Small intestine (tissue), 7 donors: ENCODE measurements around the gene VASH1. TPM values are rescaled to one million over a fixed set of nuclear protein-coding genes. Genes with fewer than 3 reads are reported as not detected.

Experiments used
- DNase-seq, 2 donors: peaks; one replicate each; pipeline versions ENCODE4 v3.0.0 to v3.0.0-alpha.2; 2013
- FAIRE-seq: peaks from 2 replicates; lab custom pipeline; 2012; peaks lifted over from hg19 to GRCh38; lab: Jason Lieb, UNC
- H3K27ac ChIP-seq, 3 donors: one replicate each; pipeline ENCODE4 v1.5.1; 2013; ENCODE audit warnings: low read length in 2 of 3, mild to moderate bottlenecking in 2 of 3, control low read depth in 1 of 3, inconsistent platforms in 1 of 3, low read depth in 1 of 3, moderate library complexity in 1 of 3
- H3K27me3 ChIP-seq, 3 donors: one replicate each; pipeline ENCODE4 v1.6.1; 2013; ENCODE audit warnings: low read length in 3 of 3, inconsistent platforms in 1 of 3; ENCODE audit not compliant: control insufficient read depth in 3 of 3, insufficient read depth in 3 of 3
- H3K36me3 ChIP-seq, 3 donors: one replicate each; pipeline ENCODE4 v1.6.1; 2013; ENCODE audit warnings: low read length in 3 of 3, inconsistent platforms in 1 of 3, low read depth in 1 of 3, mild to moderate bottlenecking in 1 of 3, moderate library complexity in 1 of 3; ENCODE audit not compliant: control insufficient read depth in 3 of 3, insufficient read depth in 2 of 3
- H3K4me1 ChIP-seq, 3 donors: one replicate each; pipeline ENCODE4 v1.6.1; 2013; ENCODE audit warnings: low read length in 2 of 3, inconsistent platforms in 1 of 3, low read depth in 1 of 3, mild to moderate bottlenecking in 1 of 3, moderate library complexity in 1 of 3; ENCODE audit not compliant: control insufficient read depth in 3 of 3, insufficient read depth in 2 of 3
- H3K4me3 ChIP-seq, 3 donors: one replicate each; pipeline ENCODE4 v1.5.1; 2013; ENCODE audit warnings: low read length in 3 of 3, control low read depth in 1 of 3, inconsistent platforms in 1 of 3, low read depth in 1 of 3, mild to moderate bottlenecking in 1 of 3, moderate library complexity in 1 of 3
- H3K9me3 ChIP-seq, 2 donors: one replicate each; pipeline ENCODE4 v1.6.1; 2013; ENCODE audit warnings: low read depth in 1 of 2, low read length in 1 of 2; ENCODE audit not compliant: control insufficient read depth in 2 of 2, insufficient read depth in 1 of 2
- WGBS, 3 donors: extraction: QIAGEN DNeasy Blood & Tissue Kit; methylation state at CpG; one replicate each; pipeline ENCODE4 v1.1.7; 2013; 5-methylcytosine and 5-hydroxymethylcytosine counted together
- polyA plus RNA-seq, 4 donors: library from polyadenylated mRNA; stranded (reverse) in 3 of 4; unstranded in 1 of 4; fragments of 200-250 nt in 3 of 4; fragments of 120-200 nt in 1 of 4; gene quantifications; one replicate each; pipeline versions ENCODE4 v1.2.1 to v1.2.3, GENCODE V29; 2013
- donor health status: healthy with polysubstance abuse.
- donor health status: control.
- donor health status: control.
- donor health status: Bipolar disorder and iron deficiency.
- donor health status: healthy.

VASH1 gene
- polyA plus RNA-seq, 4 donors = 1.3 to 10.8 (median 5.3) TPM

DNA sequence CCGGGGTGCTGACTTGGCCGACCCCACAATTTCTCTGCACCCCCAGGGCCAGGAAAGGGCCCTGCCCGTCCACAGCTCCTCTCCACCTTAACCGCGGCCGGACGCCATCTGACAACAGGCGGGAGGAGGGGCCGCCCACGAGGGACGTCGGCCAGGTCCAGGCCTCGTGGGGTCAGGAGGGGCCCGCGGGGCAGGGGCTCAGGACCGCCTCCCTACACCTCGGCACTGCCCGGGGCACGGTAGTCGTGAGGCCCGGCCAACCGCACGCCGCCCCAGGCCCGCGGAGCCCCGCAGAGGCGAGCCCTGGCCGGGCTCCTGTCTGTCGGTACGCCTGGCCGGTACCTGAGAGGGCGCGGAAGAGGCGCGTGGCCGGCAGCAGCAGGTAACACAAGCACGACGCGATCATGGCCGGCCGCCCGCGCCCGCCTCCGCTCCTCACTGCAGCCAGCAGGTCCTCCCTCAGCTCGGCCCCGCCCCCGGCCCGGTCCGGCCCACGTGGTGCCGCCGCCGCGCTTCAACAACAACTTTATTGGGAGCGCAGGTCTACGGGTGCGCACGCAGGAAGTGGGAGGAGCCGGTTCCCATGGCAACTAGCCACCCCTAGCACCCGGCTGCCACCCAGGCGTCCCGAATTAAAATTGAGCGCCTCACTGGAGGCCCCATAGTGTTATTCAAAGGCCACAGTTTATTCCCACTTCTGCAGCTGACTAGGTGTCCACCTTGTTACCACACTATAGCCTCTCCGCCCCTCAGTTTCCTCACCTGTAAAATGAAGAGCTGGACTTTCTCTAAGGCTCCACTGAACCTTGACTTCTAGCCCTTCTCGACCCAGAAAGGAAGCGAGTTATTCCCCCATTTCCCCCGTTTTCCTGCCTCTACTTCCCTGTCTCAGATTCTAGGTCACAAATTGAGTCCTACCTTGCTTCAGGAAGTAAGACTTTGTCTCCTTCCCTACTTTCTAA lies 51.4 kb downstream of the VASH1 start, which contains the start of gene ANGEL1:
TSS of gene ANGEL1 (minus strand) at position 461 of the 962 bp plus-strand sequence. CDS start at position 406, 55 bp downstream.
- H3K36me3 ChIP-seq = peaks cover 0 to 10% (median 5%) of the 10 kb centered on the region in 3 donors
- H3K9me3 ChIP-seq = no peaks in the 10 kb centered on the region
- H3K4me3 ChIP-seq = peak within 1 kb of the TSS; percentile 78 to 85 (median 81)
- H3K4me1 ChIP-seq = peaks cover 0 to 4% (median 0%) of the 10 kb centered on the region in 3 donors
- peak within 1 kb of the TSS; percentile 66 to 84 (median 70) for H3K27ac ChIP-seq
- no peaks in the 10 kb centered on the region for H3K27me3 ChIP-seq
- peak; percentile 94 to 97 for DNase-seq
- no peak for FAIRE-seq
- 3 to 4% (median 3%) methylated on average over 48 to 69 of the region's 69 CpGs for WGBS, 3 donors

DNA sequence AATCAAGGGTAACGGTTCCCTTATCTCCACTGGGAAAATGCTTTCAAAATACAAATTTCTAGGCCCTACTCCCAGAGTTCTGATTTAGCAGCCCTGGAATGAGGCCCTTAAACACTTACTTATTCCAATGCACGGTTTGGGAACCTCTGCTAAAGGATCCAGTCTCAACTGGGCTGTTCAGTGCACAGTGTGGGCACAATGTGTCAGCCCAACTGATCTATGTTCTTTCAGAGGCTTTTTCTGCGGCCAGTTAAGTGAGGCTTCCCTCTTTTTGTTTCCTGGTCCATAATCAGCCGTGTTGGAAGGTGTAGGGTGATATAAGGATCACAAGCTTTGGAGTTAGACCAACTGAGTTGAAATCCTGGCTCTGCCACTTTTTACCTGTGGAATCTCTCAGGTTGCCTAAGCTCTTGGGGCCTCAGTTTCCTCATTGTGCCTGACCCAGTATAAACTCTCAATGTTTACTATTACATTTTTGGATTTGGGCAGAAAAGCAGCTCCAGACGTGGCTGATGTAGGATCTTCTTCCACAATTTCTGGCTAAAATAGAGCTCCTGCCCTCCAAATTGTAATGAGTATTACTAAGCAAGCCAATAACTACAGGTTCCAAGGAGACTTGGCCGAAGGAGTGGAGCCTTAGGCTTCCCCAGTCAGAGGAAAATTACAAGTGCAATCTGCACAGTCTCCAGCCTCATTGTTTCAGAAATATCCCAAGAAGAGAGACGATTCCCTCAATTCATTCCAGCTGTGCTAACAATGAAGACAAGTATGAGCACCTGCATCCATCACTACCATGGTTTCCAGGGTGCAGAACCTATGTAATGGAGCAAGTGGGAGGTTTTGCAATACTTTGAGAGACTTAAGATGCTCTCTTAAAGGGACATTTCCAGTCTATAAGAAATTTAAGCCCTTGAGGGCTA lies 53.7 kb downstream of the VASH1 start:
- Histone ChIP-seq H3K4me3 (no peak overlapping the region), H3K27ac (no peak overlapping the region), H3K9me3 (no peaks in the 10 kb centered on the region), H3K27me3 (no peaks in the 10 kb centered on the region), H3K4me1 (peaks cover 0 to 4% (median 0%) of the 10 kb centered on the region in 3 donors), H3K36me3 (no peaks in the 10 kb centered on the region)
- FAIRE-seq (no peak), DNase-seq (no peak)
- 65 to 70% (median 65%) methylated on average over 7 of the region's 7 CpGs for WGBS, 3 donors

DNA sequence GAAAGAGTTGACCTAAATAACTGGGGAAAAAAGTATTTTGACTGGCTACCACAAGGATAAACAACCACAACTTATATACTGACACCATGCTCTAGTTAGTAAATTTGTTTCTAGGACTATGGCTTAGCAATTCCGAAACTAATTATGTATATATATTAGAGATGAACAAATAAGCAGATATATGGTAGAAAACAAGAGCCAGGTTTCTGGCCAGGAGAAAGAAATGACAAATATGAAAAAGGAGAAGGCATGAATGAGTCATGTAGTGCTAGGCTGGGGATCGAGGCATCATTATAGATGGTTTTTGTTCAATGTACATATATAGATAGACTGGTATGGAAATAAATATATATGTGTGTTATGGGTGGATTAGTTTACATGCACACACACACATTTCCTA lies 59.4 kb downstream of the VASH1 start:
- H3K4me3 ChIP-seq = no peak overlapping the region
- WGBS, 3 donors = 71 to 80% (median 73%) methylated on average over 2 of the region's 2 CpGs
- H3K27me3 ChIP-seq = no peaks in the 10 kb centered on the region
- no peaks in the 10 kb centered on the region for H3K36me3 ChIP-seq
- H3K4me1 ChIP-seq = no peaks in the 10 kb centered on the region
- DNase-seq (no peak), FAIRE-seq (no peak)
- H3K9me3 ChIP-seq = no peaks in the 10 kb centered on the region
- no peak overlapping the region for H3K27ac ChIP-seq

DNA sequence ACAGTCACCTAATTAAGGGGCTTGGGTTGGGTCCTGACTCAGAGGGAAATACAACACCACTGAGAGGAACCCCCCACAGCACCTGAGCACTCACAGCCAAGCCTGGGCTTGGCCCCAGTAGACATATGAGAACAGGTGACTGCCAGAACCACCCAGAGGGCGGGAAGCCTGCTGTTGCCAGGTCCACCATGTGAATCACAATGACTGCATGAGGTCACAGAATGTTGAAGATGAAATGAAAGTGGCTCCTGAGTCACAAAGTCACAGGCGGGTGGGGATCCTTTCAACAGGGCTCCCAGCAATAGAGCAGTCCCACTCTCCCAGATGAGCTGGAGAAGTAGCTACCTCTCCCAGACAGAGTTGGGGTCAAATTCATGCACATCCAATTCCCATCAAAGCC lies 64.9 kb downstream of the VASH1 start, which contains the start of gene LRRC74A:
TSS of gene LRRC74A (plus strand) at position 287 of the 400 bp plus-strand sequence. CDS start 290 bp downstream, outside the sequence.
- FAIRE-seq (no peak), DNase-seq (no peak)
- peaks cover 0 to 4% of the 10 kb centered on the region in 2 donors for H3K9me3 ChIP-seq
- WGBS, 3 donors = 81 to 95% (median 88%) methylated on average over 2 of the region's 2 CpGs
- no peaks in the 10 kb centered on the region for H3K4me1 ChIP-seq
- no peak within 1 kb of the TSS for H3K4me3 ChIP-seq
- H3K36me3 ChIP-seq = no peaks in the 10 kb centered on the region
- no peak within 1 kb of the TSS for H3K27ac ChIP-seq
- peaks cover 0 to 3% (median 0%) of the 10 kb centered on the region in 3 donors for H3K27me3 ChIP-seq

DNA sequence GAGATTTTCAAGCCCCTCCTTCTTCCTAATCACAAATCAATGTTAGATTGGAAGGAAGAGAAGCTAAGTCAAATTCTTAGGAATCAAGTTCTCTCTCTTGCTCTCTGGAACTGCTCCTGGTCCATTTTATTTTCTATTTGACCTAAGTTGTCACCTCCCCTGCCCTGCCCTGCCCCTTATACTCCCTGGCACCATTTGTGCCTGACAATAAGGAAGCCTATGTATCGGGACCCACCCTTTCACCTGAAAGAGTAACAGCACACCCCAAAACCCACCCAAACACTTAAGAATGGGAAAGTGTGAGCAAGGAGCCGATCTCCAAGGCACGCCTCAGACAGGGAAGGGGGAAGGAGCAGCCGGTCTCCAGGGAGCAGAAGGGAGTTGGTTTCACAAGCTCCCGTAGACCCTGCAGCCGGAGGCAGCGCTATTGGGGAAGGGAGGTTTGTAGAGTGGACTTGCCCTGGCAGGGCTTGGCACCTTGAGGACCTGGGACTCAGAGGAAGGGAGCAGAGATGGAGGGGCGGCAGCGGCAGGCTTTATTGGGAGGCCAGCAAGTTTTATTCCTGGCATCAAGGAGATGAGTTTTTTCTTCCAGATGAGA lies 66.5 kb downstream of the VASH1 start:
- FAIRE-seq (no peak), DNase-seq (no peak)
- no peak overlapping the region for H3K4me3 ChIP-seq
- no peak overlapping the region for H3K27ac ChIP-seq
- peaks cover 0 to 4% of the 10 kb centered on the region in 2 donors for H3K9me3 ChIP-seq
- H3K27me3 ChIP-seq = peaks cover 0 to 3% (median 0%) of the 10 kb centered on the region in 3 donors
- H3K36me3 ChIP-seq = no peaks in the 10 kb centered on the region
- no peaks in the 10 kb centered on the region for H3K4me1 ChIP-seq
- 69 to 79% (median 70%) methylated on average over 9 of the region's 9 CpGs for WGBS, 3 donors

DNA sequence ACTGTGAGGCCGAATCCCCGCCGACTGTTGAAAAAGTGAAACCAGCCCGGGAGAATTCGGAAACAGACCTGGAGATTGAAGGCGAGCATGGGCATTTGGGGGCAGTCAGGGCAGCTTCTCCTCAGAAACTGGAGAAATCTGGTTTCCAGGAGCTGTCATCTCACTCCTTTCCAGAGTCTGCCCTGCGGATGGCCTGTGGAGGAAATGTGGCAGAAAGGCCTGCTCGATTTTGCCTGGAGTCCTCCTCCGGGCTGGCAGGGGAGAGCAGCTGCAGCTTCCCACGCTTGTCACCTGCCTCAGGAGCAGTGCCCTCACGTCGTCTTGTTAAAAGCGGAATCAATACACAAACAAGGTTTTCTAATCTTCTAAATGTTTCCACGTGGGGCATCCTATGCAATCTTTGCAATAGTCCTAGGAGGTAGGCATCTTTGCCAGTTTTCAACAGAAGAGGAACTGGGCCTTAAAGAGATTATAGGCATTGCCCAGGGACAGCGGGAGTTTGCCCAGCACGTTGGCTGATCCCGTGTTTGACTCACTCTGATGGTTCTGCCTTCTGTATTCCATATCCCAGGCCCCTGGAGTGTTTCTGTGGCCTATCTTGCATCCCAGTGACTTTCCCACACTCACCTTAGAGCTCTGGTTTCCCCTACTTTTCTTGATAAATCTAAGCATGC lies 67.2 kb downstream of the VASH1 start:
- Histone ChIP-seq H3K4me3 (no peak overlapping the region), H3K27ac (no peak overlapping the region)
- DNase-seq = no peak

DNA sequence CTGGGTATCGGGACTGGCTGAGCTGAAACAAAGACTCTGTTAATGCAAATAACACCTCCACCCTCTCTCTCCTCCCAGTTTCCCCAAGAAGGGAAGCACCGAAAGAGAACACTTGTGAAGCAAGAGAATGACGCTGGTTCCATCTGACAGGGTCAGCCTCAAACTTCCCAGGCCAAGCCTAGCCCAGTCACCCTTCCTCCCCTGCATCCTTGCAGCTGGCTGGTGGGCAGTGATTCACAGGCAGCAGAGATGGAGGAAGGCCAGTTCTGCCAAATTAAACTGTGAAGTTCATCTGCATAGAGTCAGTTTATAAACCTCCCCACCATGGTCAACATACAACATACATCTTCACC lies 67.7 kb downstream of the VASH1 start:
- peaks cover 0 to 4% (median 0%) of the 10 kb centered on the region in 3 donors for H3K4me1 ChIP-seq
- FAIRE-seq (no peak), DNase-seq (no peak)
- WGBS, 3 donors = 71 to 78% (median 77%) methylated on average over 3 of the region's 3 CpGs
- H3K36me3 ChIP-seq = no peaks in the 10 kb centered on the region
- H3K9me3 ChIP-seq = peaks cover 0 to 4% of the 10 kb centered on the region in 2 donors
- no peak overlapping the region for H3K27ac ChIP-seq
- H3K27me3 ChIP-seq = peaks cover 0 to 3% (median 0%) of the 10 kb centered on the region in 3 donors
- no peak overlapping the region for H3K4me3 ChIP-seq

More for the DNA sequence above, 67.2 kb downstream of the VASH1 start:
- Histone ChIP-seq H3K36me3 (no peaks in the 10 kb centered on the region), H3K9me3 (peaks cover 0 to 4% of the 10 kb centered on the region in 2 donors), H3K27me3 (peaks cover 0 to 3% (median 0%) of the 10 kb centered on the region in 3 donors), H3K4me1 (no peaks in the 10 kb centered on the region)
- WGBS, 3 donors = 76 to 79% (median 79%) methylated on average over 17 of the region's 17 CpGs
- no peak for FAIRE-seq
